NCI-H69 (cell line): ENCODE measurements around the gene HRAS.
A peak's percentile ranks its signal among the peaks of the same experiment; 100 is the strongest.

Experiments
- DNase-seq: peaks from one replicate; lab custom pipeline; 2025; lab: John Stamatoyannopoulos, UW

Gene HRAS

DNA sequence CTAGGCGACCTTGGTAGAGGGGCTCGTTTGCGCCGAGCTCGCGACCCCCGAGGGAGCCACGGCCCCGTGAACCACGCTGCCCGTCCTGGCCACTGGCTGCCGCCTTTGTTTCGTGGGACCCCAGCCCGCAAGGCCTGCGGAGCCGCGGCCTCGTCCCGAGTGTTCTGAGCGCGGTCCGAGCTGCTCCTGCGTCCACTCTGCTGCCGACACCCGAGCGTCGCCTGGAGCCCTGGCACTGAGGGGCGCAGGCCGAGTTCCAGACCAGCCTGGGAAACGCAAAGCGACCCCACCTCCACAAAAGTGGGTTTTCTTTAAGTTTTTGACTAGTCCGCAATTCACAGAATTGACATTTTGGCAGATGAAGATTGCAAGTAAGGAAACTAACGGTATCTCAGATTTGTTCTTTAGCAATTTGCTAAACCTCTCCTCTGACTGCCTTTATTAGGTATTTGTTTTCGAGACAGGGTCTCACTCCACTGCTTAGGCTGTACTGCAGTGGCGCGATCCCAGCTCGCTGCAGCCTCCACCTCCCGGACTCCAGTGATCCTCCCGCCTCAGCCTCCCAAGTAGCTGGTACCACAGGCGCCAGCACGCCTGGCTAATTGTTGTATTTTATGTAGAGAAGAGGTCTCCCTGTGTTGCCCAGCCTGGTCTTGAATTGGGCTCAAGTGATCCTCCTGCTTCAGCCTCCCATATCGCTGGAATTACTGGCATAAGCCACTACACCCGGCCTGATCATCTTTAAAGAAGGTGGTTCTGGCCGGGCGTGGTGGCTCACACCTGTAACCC, 27.5 kb downstream of the HRAS start:
- no peak for DNase-seq

DNA sequence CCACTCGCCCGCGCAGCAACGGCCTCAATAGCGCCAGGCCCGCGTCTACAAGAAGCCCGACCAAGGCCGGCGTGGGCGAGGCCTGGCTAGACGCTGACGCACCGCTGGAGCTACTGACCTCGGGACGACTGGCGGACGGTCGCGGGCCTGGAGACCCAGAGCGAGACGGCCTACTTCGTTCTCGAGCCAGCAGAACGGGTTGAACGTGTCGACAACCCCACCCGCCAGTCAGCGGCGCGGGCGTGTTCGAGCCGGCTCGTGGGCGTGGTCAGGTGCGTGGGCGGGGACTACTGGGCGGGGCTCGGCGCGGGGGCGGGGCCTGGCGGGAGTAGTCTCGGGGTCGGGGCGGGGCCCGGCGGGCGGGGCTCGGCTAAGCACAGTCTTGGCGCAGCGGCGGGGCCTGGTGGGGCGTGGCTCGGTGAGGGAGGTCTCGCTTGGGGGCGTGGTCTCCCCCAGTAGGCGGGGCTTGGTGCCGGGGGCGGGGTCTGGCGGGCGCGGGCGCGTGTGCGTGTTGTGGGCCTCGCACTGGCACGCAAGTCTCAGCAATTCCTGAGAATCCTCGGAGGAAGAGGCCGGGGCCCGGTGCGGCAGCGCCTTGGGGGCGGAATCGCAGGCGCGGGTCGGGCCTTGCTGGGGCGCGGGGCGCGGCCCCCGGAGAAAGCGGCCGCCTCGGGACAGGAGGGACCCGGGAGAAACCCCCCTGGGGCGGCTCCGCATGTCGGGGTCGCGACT, 28.2 kb downstream of the HRAS start, which contains the start of gene RNH1:
RNH1 (minus strand) TSS at position 248 of the 732 bp plus-strand sequence. CDS start 5,080 bp downstream, outside the sequence.
- peak; percentile 97 for DNase-seq

- peak; percentile 99 for DNase-seq
These were observed 29.0 kb downstream of the HRAS start for GRCh38 chr11:506238-506994.

DNA sequence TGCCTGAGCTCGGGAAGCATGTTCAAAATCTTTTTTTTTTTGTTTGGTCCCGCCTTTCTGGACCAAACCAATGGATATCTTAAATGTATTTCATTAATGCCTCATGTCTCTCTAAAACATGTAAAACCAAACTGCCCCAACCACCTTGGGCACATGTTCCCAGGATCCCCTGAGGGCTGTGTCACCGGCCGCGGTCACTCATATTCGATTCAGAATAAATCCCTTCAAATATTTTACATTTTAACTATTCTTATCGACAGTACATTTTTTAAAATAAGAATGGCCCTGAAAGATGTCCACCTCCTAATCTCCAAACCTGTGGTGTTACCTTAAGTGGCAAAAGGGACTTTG, 30.4 kb downstream of the HRAS start:
- no peak for DNase-seq

DNA sequence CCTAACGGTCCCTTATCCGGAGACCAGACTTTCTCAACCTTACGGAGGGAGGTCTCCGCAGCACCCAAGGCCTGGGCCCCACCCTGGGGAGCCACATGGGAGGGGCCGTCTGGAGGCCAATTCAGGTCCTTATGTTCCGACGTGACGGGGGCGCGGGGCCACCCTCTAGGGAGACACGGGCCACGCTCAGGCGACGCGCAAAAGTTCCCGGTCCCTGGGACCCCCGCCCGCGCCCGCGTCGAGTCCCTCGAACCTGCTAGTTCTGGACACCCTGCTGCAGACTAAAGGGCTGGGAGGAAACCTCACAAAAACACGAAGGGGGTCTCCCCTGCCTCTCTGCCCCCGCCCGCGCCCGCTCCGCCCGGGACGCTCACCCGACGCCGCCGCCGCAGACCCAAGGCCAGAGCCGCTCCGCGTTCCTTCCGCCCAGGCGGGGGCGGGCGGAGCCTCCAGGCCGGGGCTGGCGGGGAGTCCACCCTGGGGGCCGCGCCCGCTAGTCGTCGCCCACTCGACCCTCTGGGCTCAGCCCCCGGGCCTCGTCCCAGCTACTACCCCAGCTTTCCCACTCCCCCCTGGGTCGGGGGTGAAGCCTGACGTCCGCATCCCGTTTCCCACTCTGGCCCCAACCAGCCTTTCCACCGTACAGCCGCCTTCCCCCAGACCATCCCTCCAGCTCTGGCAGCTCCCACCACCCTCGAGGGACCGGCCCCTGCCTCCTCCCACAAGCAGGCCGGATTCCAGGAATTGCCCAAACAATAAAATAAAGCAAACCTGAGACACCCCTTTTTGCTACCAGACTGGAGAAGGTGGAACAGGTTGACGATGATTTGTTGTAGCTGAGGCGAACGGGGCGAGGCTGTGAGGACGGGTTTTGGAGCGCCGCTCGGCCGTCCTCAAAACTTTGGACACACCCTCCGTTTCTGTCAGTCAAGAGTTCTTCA, 31.1 kb downstream of the HRAS start:
- DNase-seq: no peak

DNA sequence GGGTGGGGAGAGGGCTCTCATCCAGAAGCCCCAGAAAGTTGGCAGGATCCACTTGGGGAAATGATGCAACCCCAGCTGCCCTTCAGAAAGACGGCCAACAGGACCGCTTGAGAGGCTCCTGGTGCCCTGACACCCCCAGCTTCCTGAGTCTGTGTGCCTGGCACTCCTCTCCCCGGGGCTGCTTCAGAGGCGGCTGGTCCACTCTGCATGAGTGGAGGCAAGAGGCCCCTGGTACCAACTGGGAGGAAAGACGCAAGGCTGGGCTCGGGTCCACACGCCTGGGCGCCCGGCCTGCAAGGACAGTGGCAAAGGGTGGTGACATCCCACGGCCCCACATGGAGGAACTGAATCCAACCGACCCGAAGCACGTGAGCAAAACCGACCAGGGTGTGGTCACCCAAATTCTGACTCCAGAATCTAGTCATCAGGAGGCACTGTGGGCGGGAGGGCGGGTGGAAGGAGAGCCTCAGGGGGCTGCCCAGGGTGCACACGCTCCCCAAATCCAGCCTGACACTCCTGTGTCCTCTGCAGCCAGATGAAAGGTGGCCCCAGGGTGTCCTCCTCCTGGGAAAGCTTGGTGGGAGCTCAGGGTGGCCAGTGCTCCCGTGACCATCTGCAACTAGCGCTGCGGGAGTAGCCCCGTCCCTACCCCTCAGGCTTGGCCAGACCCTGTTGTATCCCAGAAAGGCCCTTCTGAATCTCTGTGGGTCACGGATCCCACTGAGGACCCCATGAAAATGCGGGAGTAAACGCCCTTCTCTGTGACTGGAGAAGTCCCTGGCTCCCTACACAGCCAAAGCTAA, 32.0 kb downstream of the HRAS start:
- no peak for DNase-seq

- no peak for DNase-seq
These were observed 32.8 kb downstream of the HRAS start for GRCh38 chr11:502288-503178.

DNA sequence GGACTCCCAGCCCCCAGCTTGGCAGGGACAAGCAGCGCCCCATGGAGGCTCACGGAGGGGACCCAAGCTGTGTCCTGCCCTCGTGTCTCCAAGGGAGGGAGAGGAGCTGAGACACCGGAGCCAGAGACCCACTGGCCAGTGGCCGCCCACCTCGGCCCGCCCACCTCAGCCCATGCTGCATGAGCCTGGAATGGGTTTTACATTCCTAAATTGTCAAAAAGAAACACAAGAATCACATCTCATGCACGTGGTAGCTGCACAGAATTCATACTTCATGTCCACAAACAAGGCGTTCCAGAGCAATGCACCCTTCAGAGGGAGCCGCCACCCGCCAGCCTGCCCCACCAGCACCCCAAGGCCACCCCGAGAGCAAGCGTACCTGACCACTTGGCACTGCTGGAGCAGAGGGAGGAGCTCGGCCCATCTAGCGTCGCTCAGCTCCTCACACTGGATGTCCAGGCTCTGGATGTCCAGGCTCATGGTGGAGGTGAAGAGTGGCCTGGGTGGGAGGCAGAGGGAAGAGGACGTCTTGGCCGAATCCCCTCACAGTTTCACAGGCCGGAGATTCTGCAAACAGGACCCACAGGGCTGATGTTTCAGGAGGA, 33.6 kb downstream of the HRAS start:
- DNase-seq: no peak

GRCh38 chr11:501001-501682, 34.2 kb downstream of the HRAS start:
- no peak for DNase-seq

GRCh38 chr11:499201-500076, 35.9 kb downstream of the HRAS start:
- no peak for DNase-seq

GRCh38 chr11:498297-499181, 36.8 kb downstream of the HRAS start:
- DNase-seq: no peak

DNA sequence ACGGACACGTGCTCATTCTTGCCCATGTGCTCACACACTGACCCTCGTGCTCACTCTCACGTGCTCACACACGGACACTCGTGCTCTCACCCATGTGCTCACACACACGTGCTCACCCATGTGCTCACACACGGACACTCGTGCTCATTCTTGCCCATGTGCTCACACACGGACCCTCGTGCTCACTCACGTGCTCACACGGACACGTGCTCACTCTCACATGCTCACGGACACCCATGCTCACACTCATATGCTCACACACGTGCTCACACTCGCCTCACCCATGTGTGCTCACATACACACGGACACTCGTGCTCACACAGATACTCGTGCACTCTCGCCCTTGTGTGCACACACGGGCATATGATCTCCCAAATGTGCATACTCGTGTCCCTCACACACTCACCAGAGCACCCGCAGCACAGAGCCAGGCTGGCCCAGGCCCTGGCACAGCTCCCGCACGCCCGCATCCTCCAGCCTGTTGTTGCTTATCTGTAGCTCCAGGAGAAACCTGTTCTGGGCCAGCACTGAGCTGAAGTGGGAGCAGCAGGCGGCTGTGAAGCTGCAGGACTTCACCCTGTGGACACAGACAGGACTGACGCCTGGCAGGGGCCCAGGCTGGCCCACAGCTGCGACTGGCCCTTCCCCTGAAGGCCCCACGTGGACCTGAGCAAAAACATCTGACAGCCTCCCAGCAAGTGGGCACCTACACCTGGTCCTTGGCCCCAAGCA, 37.6 kb downstream of the HRAS start:
- DNase-seq: no peak

DNA sequence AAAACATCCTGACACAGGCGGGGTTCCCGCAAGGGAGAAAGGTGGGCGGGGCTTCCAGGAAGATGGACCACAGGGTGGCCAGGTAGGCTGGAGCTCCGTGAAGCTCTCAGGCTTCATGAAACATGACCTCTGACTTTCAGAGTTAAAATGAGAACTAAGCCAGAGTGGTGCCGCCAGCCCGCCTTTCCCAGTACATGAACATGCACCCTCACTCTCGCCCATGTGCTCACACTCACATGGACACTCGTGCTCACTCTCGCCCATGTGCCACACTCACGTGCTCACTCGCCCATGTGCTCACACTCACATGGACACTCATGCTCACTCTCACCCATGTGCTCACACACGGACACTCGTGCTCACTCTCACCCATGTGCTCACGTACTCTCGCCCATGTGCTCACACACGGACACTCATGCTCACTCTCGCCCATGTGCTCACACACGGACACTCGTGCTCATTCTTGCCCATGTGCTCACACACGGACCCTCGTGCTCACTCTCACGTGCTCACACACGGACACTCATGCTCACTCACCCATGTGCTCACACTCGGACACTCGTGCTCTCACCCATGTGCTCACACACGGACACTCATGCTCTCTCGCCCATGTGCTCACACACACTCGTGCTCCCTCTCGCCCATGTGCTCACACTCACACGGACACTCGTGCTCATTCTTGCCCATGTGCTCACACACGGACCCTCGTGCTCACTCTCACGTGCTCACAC, 38.4 kb downstream of the HRAS start:
- DNase-seq: peak; percentile 14

DNA sequence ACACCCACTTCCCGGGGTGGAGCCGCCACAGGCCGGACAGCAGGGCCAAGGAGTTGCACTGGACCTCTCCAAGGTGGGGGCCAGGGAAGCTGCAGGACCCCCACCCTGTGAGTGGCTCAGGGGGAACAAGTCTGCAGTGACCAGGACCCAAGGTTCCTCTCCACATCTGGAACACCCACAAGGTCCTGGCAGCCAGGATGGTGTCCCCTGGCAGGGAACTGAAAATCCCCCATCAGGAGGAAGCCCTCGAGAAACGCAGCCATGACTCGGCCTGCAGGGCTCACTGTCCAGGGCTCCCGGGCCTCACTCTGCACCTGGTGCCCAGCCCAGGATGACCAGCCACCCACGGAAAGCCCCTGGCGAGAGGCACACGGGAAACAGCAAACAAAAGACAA, 39.8 kb downstream of the HRAS start:
- DNase-seq: no peak
